Islet precursor cell (in vitro differentiated cells): Measurements from ENCODE around the gene KLHL3.

ENCODE experiments used
- DNase-seq: peaks from one replicate; pipeline ENCODE4 v3.0.0-alpha.2; 2018

The KLHL3 gene

DNA sequence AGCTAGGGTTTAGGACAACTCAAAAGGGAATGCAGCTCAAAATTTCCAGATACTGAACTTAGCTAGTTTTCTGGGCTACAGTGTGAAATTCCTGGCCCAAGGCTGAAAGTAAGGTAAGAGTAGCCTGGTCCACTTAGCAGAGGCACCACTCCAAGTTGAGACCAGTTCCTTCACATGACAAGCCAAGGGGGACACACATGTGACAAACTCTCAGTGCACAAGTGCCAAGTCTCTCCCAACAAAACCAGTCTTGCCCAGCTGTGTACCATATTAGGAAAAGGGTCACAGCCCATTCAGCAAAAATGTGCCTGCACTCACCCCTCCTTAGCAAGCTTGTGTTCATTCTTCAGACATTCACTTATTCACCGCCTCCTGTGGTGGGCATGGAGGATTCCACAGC lies 27.8 kb downstream of the KLHL3 start:
- DNase-seq: no peak

DNA sequence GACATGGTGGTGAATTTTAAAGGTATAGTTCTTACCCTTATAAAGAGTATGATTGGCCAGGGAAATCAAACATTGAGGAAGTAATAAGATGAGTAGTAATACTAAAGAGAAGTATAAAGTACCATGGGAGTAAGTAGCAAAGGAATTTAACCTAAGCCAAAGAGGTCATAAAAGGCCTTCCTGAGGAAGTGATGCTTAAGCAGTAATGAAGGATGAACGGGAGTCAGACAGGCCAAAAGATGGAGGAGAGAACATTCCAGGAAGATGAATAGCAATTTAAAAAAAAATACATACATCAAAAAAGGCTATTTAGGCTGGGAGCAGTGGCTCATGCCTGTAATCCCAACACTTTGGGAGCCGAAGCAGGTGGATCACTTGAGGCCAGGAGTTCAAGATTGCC lies 29.0 kb downstream of the KLHL3 start:
- DNase-seq: no peak

DNA sequence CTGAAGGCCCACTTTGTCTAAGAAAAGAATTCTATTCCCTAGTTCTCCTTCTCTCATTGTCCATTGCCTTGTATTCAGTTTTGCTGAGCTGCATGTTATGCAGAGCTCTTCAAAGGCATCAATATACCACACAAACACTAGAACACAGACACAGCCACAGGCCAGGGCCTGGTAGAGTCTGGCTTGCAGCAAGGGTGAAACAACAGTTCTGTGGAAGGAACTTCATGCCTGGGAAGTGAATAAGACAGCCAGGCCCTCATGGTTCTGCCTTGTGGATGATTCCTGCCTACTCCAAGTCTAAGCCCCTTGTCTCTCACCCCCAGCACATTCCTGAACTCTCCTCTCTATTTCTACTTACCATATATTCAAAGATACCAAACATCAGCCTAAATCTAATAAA lies 30.8 kb downstream of the KLHL3 start:
- DNase-seq: no peak

DNA sequence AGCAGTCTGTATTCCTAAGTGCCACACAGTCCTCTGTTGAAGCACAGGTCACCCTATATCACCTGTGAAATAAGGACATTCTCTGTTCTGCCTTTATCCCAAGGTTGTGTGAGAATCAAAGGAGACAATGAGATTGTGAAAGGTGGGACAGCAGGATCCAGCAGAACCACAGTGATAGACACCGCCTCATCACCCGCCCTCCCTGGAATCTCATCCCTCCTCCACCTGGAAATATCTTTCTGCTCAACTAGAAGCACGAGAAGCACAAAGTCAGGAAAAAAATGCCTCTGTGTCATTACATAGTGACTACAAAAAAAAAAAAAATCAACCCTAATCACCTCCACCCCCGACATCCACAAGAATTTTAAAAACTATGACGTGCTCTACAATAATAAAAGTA lies 32.3 kb downstream of the KLHL3 start:
- DNase-seq: no peak

DNA sequence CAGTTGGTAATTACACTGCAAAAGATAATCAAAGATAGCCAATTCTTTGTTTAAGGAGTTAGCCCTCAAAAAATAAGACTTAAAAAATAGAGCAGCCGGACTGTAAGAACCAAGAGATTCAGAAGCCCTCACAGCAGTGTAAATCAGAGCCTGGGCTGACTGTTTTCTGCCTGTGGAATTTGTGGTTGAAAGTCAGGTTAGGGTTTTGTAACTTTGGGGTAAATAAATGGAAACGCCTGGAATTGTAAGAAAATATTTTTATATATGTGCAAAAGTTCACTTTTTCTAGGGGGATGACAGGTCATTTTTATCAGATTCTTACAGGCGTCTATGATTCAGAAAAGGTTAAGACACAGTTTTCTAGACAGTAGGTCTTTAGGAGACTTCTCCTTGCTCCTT lies 35.6 kb downstream of the KLHL3 start:
- DNase-seq: no peak

DNA sequence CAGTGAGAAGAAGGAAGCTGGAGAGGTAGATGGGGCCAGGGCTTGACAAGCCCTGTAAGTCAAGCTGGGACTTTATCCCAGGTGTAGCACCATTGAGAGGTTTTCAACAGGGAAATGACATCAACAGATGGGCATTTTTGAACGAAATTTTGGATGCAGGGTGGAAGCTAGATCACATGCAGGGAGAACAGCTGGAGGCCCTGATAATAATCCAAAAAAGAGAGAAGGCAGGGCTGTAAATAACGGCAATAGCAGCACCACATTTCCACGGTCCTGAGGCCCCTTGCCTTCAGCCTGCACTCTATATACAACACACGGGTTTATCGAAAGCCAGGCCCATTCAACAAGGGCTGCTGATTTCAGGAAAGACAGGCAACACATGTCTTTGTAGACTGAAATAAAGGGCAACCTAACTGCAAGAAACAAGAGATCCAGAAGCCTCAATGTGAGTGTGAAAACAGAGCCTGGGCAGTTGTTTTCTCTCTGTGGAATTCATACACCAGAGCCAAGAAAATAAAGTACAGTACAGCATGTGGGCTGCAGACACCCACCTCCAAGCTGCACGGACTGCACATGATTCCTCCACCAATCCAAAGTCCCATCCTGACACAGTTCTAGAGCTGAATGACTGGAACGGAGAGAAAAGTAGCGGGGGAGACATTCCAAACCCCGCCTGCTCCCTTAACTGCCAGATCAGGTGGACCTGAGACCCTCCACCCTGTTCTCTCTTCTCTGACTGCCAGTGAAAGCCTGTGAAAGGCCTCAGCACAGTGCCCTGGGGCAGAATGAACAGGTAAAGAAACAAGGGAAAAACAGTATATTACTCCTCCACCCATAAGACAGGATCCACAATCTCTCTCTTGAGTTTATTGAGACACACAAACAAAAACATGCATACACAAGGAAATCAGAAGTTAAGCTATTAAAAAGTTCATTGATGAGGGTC lies 36.3 kb downstream of the KLHL3 start:
- DNase-seq: peak; percentile 64

DNA sequence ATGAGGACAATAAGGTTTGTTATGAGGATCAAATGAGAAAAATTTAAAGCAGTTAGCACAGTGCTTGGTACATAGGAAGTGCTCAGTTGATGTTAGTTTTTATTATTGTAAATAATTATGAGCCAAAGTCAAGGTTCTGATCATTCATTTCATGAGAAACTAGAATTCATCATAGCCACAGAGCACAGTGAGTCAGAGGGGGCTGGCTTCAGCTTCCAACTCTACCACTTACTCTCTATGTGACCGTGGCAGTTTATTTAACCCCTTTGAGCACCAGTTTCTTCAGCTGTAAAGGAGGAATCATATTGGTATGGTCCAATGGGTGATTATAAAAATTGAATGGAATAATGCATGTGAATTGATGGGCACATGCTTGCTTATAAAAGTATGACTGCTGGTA lies 39.4 kb downstream of the KLHL3 start:
- no peak for DNase-seq

DNA sequence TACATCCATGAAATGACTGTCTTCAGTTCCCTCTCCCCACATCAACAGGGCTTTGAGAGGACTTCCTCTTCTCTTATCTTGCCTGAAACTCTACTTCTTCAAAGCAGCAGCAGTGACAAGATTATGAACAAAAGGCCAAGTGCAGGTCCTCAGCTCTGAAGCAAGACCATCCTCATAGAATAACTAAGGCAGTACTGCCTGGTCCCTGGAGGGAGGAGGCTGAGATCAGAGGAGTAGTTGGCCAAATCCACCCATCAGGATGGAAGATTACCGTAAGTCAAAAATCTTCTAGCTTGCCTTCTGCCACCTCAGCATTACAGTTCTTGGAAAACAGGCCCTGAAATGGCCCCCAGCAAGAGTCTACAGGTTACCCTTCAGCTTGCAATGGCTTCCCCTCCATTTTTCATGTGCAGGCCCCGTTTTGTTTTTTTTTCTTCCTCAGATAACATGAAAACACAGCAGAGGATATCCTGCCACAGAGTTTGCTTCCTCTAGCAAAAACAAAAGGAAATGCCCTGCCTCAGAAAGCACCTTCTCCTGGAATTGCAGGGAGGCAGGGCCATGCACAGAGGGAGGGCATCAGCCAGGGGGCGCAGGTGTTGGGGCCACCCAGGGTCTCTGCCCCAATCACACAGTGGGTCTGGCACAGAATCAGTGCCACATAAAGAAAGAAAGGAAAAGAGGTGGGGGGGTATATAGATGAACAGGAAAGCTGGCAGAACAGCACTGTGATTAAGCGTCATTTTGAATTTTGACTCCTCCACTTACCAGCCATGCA lies 40.0 kb downstream of the KLHL3 start:
- no peak for DNase-seq

DNA sequence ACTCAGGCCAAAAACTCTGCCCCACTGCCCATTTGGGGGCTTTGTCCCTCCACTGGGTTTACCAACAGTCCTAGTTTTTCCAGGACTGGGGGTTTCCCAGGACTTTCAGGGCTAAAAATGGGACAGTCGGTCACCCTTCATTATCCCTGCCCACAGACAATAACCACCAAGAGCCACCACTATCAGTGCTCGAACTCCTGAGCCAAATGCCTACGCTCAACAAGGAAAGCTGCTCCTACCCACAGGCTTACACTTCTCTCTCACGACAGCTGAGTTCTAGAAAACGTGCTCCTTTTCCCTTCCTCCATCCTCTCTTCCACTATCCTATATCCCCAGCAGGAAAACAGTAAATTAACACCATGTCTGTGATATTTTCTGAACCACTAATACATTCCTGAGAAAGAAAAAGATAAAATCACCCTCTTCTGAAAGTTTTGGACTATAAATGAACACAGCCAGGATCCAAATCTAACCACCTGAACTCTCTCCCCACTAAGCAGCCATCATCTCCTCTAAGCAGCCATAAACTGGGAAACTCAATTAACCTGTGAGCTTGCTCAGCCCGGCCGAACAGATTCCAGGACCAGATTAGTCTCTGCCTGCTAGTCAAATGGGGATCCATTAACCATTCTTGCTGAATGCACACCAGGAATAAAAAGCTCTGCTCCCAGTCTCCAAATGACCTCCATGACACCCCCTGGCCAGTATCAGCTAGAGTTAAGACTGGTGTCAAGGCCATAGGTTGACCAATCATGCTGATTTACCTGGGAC lies 41.8 kb downstream of the KLHL3 start:
- DNase-seq: no peak

DNA sequence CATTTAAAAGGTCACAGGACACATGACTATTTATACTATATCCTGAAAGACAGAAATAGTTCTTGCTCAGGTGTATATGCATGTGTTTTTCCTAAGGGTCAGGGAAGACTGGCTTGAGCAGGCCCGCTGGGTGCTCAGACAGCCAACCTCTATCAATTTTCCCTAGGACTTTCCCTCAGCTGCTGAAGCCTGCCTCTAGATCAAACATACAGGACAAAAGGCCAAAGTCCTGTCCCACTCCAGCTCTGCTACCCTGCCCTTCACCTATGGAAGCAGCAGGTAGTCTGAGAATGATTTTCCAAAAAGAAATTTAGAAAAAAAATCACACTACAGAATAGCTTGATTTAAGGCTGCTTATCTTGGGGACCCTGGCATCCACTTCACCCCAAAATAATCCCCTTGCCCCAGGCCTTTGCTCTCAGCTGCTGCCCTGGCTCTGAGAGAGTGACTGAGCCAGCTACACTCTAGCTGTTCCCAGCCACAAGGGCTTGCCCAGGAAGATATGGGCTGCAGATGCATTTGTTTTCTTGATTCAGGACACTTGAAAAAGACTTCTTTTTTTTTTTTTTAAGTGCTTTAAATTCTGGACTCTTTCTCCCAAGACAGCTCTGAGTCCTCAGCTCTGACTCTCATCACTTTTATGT lies 42.5 kb downstream of the KLHL3 start:
- DNase-seq: no peak

DNA sequence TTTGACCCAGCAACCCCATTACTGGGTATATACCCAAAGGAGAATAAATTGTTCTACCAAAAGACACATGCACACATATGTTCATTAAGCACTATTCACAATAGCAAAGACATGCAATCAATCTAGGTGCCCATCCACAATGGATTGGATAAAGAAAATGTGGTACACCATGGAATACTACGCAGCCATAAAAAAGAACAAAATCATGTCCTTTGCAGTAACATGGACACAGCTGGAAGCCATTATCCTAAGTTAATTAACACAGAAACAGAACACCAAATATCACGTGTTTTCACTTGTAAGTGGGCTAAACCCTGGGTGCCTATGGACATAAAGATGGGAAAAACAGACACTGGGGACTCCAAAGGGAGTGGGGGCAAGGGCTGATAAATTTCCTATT lies 46.6 kb downstream of the KLHL3 start:
- DNase-seq: no peak

DNA sequence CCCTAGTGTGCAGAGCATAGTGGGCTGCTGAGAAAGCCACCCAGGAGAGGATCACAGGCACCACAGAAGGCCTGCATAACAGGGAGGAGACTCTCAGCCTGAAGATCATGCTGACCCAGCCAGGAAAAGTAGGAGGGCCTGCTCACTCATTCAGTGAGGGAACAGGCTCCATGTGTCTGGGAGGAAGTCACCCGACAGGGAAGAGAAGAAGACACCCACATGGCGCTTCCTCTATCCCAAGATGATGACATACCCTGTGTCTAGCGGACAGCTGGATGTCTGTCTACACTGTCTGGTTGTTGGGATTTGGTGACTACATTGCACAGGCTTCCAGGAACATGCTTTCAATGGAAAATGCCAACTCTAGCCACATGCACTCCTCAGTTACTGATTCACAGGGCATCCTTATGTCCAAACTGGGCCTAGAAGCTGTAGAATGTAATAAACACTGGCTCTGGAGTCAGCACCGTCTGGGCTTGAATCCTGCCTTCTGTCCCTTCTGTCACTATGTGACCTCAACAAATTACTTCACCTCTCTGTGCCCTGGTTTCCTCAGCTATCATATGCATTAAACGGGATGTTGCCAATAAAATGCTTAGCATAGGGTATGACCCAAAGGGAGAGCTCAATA lies 47.6 kb downstream of the KLHL3 start:
- no peak for DNase-seq

DNA sequence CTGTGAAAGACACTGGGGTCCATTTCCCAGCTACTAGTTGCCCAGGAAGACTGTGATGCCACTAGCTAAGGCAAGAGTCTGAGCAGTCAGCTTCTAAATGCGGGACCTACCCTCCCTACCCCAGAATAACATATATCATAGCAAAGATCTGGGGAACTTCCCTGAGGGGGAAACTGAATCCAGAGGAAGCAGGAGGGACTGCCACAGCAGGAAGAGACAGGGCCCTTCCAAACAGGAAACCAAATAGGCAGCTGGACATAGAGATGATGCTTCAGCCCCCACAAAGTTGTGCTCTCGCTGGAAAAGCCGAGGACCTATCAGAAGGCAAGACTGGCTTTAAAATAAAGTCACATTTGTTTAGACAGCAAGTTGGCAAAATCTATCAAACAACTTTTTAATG lies 51.1 kb downstream of the KLHL3 start:
- DNase-seq: no peak

DNA sequence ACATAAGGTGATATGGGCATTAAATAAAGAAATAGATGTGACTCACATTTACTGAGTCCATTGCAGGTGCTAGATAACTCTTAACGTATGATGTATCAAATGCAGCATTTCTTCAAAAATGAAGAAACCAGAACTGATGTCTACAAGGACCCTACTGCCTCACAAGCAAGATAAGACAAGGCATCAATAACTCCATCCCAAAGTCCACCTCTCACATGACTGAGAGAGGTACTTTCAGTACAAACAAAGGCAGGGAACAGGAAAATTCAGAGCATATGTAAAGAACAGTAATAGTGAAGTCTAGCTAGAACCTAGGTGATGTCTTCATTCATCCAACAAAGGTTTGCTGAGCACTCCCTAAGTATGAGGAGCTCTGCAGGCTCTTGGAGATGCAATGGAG lies 54.7 kb downstream of the KLHL3 start:
- DNase-seq: no peak

DNA sequence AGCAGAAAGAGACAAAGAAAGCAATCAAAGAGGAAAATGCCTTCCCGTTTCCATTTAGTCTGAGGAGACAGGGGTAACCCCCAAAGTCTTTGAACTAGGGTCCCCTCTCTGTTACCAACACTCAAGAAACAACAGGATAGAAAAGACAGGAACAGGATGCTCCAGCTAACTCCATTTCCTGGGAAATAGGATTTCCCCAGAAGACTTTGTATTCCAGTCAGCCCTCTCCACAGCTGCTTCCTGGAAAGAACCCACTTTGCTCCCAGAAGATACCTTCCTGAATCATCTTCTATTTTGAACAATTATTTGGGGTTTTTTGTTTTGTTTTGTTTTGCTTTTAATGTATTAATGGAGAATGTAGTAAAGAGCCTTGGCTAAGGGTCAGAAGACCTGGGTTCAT lies 56.0 kb downstream of the KLHL3 start:
- DNase-seq: no peak

DNA sequence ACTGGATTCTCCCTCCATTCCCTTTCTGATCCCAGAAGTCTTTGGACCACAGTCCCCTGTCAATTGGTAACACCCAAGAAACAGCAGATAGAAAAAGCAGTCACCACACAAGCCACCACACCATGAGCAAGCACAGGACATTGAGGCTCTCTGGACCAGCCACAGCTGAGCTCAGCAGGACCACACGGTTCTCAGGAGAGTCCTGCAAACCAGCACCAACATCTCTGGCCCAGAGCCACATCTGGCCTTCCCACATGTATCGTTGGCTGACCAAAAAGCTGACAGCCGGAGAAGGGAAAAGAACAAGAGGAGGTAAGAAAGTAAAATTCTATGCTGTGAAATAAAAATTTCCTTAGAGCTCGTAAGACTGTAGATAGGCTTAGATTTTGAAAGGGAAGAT lies 56.7 kb downstream of the KLHL3 start:
- no peak for DNase-seq

DNA sequence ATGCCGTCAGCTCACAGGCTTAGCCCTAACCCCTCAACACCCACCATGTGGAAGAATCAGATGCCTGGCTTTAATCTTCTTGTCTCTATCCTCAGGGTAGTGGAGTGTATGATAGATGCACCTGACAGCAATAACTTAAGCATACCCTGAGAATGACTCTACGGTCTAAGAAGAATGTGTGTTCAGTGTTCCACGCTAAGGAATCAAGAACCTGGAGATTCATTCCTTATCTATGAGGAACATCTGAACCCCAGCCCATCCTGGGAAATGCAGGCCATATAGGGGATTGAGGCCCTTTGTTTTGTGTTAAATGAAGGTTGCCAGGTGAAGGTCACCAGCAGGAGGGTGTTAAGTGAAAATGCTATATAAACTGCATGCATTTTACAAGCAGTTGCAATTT lies 63.0 kb downstream of the KLHL3 start:
- no peak for DNase-seq

DNA sequence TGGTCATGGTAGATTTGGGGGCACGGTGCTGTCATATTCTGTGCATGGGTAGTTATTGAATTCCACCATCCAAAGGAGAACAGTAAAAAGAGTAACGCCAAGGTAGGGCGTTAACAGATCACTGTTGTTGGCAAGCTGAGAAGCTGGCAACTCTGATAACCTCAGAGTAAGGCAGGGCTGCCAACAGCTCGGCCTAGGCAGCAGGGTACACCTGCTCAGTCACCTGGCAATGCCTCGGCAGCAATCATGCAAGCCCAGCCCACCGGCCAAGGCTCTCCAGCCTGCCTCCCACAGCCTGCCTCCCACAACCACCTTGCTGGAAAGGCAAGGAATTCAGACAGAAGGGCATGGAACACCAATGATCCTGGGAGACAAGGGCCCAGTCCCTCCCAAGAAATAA lies 63.9 kb downstream of the KLHL3 start:
- no peak for DNase-seq

DNA sequence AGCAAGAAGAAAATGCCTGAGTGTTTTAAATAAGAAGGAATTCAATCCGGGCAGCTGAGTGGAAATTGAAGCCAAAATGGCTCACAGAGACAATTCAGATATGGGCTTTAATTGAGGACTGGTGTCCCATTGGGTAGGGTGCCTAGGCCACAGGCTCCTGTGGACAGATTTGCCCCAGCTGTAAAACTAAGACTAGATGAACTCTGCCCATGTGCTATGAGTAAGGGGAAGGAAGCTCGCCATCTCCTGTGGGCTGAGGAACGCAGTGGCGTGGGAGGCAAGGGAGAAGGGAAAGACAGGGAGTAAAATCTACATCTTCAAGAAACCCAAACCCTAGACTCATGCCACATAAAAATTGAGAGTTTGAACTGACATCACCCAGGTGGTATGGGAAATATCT lies 66.1 kb downstream of the KLHL3 start:
- no peak for DNase-seq

DNA sequence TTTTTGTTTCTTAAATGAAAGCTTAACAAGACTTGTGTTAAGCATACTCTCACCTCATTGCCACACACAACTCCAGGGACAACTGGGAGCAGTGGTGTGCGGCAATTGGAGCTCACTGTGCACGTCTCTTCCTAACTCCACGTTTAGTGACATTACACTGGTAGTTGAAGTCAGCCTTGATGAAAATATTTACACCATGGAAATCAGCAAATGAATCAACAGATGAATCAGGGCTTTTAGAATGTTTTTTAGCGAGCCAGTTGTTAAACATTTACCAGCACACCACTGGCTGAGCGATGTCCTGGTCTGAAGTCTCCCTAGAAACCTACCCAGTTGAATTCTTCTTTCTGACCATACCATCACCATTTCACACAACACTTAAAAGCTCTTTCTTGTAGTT lies 67.3 kb downstream of the KLHL3 start:
- DNase-seq: no peak

DNA sequence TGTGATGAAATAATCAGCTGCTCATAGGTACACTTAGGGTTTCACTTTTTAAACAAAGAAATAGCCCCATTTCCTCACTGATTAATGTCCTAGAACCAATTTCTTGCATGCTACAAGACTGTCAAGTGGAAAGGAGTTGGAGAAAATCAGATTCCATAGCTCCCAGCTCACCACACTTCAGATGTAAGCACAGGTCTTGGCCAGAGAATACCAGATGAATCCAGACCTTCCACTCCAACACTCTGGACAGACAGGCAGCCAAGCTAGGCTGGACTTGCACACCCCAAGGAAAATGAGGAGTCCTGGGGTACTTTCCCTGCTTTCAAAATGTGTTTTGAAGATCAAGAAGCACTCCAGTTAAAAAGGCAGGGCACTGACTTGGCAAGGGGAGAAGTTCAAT lies 68.5 kb downstream of the KLHL3 start:
- no peak for DNase-seq

DNA sequence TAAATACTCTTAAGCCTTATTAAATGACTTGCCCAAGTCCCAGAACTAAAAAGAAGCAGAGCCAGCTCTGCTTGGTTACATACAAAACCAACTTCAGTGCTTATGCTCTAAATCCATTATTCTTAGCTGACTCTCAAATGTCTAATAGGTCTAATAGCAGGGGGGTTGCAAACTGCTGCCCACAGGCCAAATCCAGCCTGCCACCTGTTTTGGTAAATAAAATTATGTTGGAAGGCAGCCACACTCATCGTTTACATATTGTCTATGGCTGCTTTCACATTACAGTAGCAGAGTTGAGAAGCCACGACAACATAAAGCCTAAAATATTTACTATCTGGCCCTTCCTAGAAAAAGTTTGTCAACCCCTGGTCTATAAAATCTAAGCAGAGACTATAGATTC lies 69.0 kb downstream of the KLHL3 start:
- no peak for DNase-seq

DNA sequence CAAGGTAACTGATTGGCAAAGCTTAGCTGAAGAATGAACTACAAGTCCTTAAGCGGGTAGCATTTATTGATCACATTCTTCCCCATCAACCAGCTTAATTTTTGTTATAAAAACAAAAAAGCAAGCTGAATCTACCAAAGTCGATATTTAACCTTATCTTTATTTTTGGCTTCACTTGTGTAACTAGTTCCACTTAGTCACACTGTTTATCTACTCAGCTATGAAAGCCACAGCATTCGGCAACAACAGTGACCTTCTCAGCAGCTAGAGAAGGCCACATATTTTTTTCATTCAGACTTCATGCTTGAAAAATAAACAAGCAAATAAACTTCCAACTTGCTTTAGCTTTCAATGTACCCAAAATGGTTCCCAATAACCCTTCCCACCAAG lies 69.4 kb downstream of the KLHL3 start:
- no peak for DNase-seq
